Astrocyte of the spinal cord (primary cell): ENCODE measurements around the gene GPRC5C.
"Not testable (repeated sequence)": the region's sequence is repeated elsewhere in the genome, so short reads cannot be mapped to it uniquely, and the experiment has no call there.

Source experiments
- DNase-seq: peaks from one replicate; pipeline ENCODE4 v3.0.0; 2011; ENCODE audit warnings: low read depth, low spot score
- H3K4me3 ChIP-seq: 2 replicates; pipeline ENCODE4 v1.5.1; 2011; ENCODE audit warnings: low read depth, mild to moderate bottlenecking, low read length, moderate library complexity
- CTCF ChIP-seq: IDR thresholded peaks from 2 replicates; pipeline ENCODE4 v1.5.1; 2012; ENCODE audit warnings: low read depth, mild to moderate bottlenecking, low read length, inconsistent platforms
- in situ Hi-C: cut with HindIII; loops from 2 replicates; pipeline ENCODE4 v1.10.0; 2017; ENCODE audit warnings: low sequenced_read_pairs

GPRC5C gene

GRCh38 chr17:74394977-74395376, 36.9 kb upstream of the GPRC5C start:
- TF ChIP-seq CTCF = no peak
- no peak overlapping the region for H3K4me3 ChIP-seq
- no peak for DNase-seq
- in situ Hi-C loops = no loop called here

- no peak overlapping the region for H3K4me3 ChIP-seq
- in situ Hi-C loops = no loop called here
- no peak for TF ChIP-seq CTCF
- DNase-seq = no peak
These were observed 35.3 kb upstream of the GPRC5C start for GRCh38 chr17:74396567-74396966.

- TF ChIP-seq CTCF = no peak
- in situ Hi-C loops = no loop called here
These were observed 29.8 kb upstream of the GPRC5C start for GRCh38 chr17:74402048-74402447.

GRCh38 chr17:74403512-74404137, 28.3 kb upstream of the GPRC5C start:
- no peak for DNase-seq
- in situ Hi-C loops = no loop called here
- no peak for TF ChIP-seq CTCF
- no peak overlapping the region for H3K4me3 ChIP-seq

More at GRCh38 chr17:74402048-74402447, 29.8 kb upstream of the GPRC5C start:
- DNase-seq = no peak
- H3K4me3 ChIP-seq = no peak overlapping the region

- in situ Hi-C loops = no loop called here
- no peak for DNase-seq
- no peak overlapping the region for H3K4me3 ChIP-seq
- no peak for TF ChIP-seq CTCF
These were observed 27.7 kb upstream of the GPRC5C start for GRCh38 chr17:74404218-74404617.

GRCh38 chr17:74404789-74405188, 27.1 kb upstream of the GPRC5C start:
- no peak overlapping the region for H3K4me3 ChIP-seq
- TF ChIP-seq CTCF = no peak
- no peak for DNase-seq
- in situ Hi-C loops = no loop called here

GRCh38 chr17:74405311-74405710, 26.6 kb upstream of the GPRC5C start:
- in situ Hi-C loops, DNase-seq, H3K4me3 ChIP-seq: not testable (repeated sequence)
